Measurements from ENCODE around the gene OIP5.
"Not testable (repeated sequence)": the region's sequence is repeated elsewhere in the genome, so short reads cannot be mapped to it uniquely, and the experiment has no call there.

Gene OIP5

GRCh38 chr15:41301139-41301538, 31.3 kb downstream of the OIP5 start:
- DNase-seq = not testable (repeated sequence)

GRCh38 chr15:41292521-41292920, 39.9 kb downstream of the OIP5 start:
- DNase-seq = no peak

GRCh38 chr15:41291065-41291631, 41.2 kb downstream of the OIP5 start:
- DNase-seq = peak in 1 of 2 donors; percentile 23

GRCh38 chr15:41289953-41290352, 42.4 kb downstream of the OIP5 start:
- no peak for DNase-seq

- no peak for DNase-seq
Measured at GRCh38 chr15:41288464-41288863, 43.9 kb downstream of the OIP5 start.

- DNase-seq = no peak
Measured at GRCh38 chr15:41286665-41287333, 45.6 kb downstream of the OIP5 start.

- DNase-seq = no peak
Measured at GRCh38 chr15:41285285-41285684, 47.1 kb downstream of the OIP5 start.

GRCh38 chr15:41284427-41285177, 47.8 kb downstream of the OIP5 start:
- DNase-seq = no peak

GRCh38 chr15:41283653-41284426, 48.6 kb downstream of the OIP5 start:
- DNase-seq = peak; percentile 75 to 93

- not testable (repeated sequence) for DNase-seq
Measured at GRCh38 chr15:41282980-41283652, 49.3 kb downstream of the OIP5 start.

GRCh38 chr15:41282436-41282835, 50.0 kb downstream of the OIP5 start:
- not testable (repeated sequence) for DNase-seq

- no peak for DNase-seq
Measured at GRCh38 chr15:41281236-41281635, 51.2 kb downstream of the OIP5 start.

- no peak for DNase-seq
Measured at GRCh38 chr15:41279535-41280283, 52.7 kb downstream of the OIP5 start.

- DNase-seq = no peak
Measured at GRCh38 chr15:41278319-41278718, 54.1 kb downstream of the OIP5 start.

- DNase-seq = no peak
Measured at GRCh38 chr15:41276831-41277230, 55.6 kb downstream of the OIP5 start.

GRCh38 chr15:41269887-41270286, 62.5 kb downstream of the OIP5 start:
- no peak for DNase-seq

GRCh38 chr15:41263891-41264351, 68.5 kb downstream of the OIP5 start:
- DNase-seq = no peak

GRCh38 chr15:41262571-41262970, 69.8 kb downstream of the OIP5 start:
- no peak for DNase-seq

- not testable (repeated sequence) for DNase-seq
Measured at GRCh38 chr15:41260924-41261323, 71.5 kb downstream of the OIP5 start.

GRCh38 chr15:41259546-41260189, 72.7 kb downstream of the OIP5 start:
- no peak for DNase-seq
